Nephron (organoid): ENCODE measurements around the gene P2RY8.
"Not testable (repeated sequence)": the region's sequence is repeated elsewhere in the genome, so short reads cannot be mapped to it uniquely, and the experiment has no call there.

Experiments
- H3K27ac Mint-ChIP-seq, 3 experiments: 2 replicates each; pipeline ENCODE4 v1.8.0; 2020; ENCODE audit warnings: mixed read lengths in 3 of 3, mild to moderate bottlenecking in 2 of 3, moderate library complexity in 1 of 3
- H3K27me3 Mint-ChIP-seq: 2 replicates; pipeline ENCODE4 v1.8.0; 2021; ENCODE audit warnings: low read depth, mild to moderate bottlenecking, moderate library complexity, mixed read lengths
- H3K36me3 Mint-ChIP-seq: 2 replicates; pipeline ENCODE4 v1.8.0; 2020; ENCODE audit warnings: low read depth, mixed read lengths
- H3K4me1 Mint-ChIP-seq: 2 replicates; pipeline ENCODE4 v1.8.0; 2020; ENCODE audit warnings: mixed read lengths
- H3K4me3 Mint-ChIP-seq, 3 experiments: 2 replicates each; pipeline ENCODE4 v1.8.0; 2020; ENCODE audit warnings: mild to moderate bottlenecking in 3 of 3, mixed read lengths in 3 of 3, moderate library complexity in 2 of 3
- H3K9me3 Mint-ChIP-seq: 2 replicates; pipeline ENCODE4 v1.8.0; 2020; ENCODE audit warnings: mixed read lengths
- TF ChIP-seq, protein P1 (sequence below), 3 experiments: fragments of 200-600 bp; sonication (generic); IDR thresholded peaks; one replicate each; pipeline ENCODE4 v1.5.0; 2021; ENCODE audit warnings: antibody characterized with exemption in 3 of 3; ENCODE audit not compliant: unreplicated experiment in 3 of 3

P2RY8 gene

DNA sequence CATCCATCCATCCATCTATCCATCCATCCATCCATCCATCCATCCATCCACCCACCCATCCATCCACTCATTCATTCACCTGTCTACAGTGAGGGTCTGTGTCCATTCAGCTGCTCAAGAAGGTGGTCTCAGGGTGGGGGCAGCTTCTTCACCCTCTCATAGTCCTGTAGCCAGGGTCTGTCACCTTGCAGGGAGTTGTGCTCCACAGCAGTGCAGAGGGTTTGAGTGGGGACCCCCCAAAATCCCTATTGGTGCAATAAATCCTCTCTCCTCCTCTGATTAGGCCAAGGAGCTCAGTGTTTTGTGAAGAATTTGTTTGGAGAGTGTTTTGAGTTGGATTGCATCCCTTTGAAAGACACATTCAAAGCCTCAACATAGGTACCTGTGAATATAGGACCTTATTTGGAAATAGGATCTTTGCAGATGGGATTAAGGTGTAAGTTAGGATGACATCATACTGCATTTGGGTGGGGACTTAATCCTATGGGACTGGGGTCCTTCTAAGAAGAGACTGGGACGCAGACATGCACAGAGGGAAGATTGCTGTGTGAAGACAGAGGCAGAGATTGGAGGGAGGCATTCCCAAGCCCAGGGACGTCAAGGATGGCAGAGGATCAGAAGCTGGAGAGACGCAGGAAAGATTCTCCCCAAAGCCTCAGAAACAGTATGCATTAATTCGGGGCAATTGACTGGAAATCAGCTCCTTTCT, 12.0 kb downstream of the P2RY8 start:
- no peaks in the 10 kb centered on the region for H3K36me3 Mint-ChIP-seq
- no peak overlapping the region for H3K27ac Mint-ChIP-seq
- H3K9me3 Mint-ChIP-seq = peaks cover 9% of the 10 kb centered on the region
- no peak overlapping the region for H3K4me3 Mint-ChIP-seq
- TF ChIP-seq, protein P1, sequence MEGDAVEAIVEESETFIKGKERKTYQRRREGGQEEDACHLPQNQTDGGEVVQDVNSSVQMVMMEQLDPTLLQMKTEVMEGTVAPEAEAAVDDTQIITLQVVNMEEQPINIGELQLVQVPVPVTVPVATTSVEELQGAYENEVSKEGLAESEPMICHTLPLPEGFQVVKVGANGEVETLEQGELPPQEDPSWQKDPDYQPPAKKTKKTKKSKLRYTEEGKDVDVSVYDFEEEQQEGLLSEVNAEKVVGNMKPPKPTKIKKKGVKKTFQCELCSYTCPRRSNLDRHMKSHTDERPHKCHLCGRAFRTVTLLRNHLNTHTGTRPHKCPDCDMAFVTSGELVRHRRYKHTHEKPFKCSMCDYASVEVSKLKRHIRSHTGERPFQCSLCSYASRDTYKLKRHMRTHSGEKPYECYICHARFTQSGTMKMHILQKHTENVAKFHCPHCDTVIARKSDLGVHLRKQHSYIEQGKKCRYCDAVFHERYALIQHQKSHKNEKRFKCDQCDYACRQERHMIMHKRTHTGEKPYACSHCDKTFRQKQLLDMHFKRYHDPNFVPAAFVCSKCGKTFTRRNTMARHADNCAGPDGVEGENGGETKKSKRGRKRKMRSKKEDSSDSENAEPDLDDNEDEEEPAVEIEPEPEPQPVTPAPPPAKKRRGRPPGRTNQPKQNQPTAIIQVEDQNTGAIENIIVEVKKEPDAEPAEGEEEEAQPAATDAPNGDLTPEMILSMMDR (IDR thresholded peaks at IDR 0.05; ENCODE audit: unreplicated experiment in 3 of 3) = no peak
- H3K27me3 Mint-ChIP-seq = no peaks in the 10 kb centered on the region
- no peaks in the 10 kb centered on the region for H3K4me1 Mint-ChIP-seq

DNA sequence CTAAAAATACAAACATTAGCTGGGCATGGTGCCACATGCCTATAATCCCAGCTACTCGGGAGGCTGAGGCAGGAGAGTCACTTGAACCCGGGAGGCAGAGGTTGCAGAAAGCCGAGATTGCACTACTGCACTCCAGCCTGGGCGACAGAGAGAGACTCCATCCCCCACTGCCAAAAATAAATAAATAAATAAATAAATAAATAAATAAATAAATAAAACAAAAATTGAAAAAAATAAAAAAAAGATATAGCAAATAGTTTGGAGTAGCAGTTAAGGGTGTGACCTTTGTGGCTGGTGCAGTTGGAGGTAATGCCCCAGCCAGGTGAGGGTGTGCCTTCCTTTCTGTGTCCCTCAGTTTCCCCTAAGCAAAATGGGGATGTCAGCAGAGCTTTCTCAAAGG, 14.1 kb downstream of the P2RY8 start:
- H3K9me3 Mint-ChIP-seq = peaks cover 24% of the 10 kb centered on the region
- not testable (repeated sequence) for H3K36me3 Mint-ChIP-seq, H3K4me1 Mint-ChIP-seq, H3K27me3 Mint-ChIP-seq, H3K27ac Mint-ChIP-seq, H3K4me3 Mint-ChIP-seq

DNA sequence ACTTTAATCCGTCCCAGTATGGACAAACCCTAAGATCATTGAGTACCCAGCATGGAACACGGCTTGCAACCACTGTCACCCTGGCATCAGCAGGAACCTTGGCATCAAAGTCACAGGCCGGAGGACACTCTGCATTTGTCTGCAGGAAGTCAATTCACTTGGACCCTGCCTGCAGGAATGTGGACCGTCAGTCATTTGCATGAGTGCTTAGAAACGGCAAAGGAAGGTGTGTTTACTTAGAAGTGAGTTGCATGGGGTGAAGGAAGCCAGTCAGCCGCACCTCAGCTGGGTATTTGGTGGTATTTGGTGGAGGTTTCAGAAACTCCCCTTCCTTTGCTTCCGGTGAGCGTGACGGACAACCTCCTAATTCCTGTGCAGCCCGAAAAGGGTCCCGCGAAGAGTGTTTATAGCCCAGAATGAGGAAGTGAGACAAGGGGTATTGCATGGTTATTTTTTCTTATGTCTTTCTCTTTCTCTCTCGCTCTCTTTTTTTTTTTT, 15.5 kb downstream of the P2RY8 start:
- Mint-ChIP-seq H3K9me3 (peaks cover 28% of the 10 kb centered on the region), H3K4me3 (no peak overlapping the region), H3K36me3 (no peaks in the 10 kb centered on the region), H3K27ac (no peak overlapping the region), H3K27me3 (no peaks in the 10 kb centered on the region), H3K4me1 (no peaks in the 10 kb centered on the region)
- TF ChIP-seq, protein P1 (IDR thresholded peaks at IDR 0.05; ENCODE audit: unreplicated experiment in 3 of 3) = no peak

DNA sequence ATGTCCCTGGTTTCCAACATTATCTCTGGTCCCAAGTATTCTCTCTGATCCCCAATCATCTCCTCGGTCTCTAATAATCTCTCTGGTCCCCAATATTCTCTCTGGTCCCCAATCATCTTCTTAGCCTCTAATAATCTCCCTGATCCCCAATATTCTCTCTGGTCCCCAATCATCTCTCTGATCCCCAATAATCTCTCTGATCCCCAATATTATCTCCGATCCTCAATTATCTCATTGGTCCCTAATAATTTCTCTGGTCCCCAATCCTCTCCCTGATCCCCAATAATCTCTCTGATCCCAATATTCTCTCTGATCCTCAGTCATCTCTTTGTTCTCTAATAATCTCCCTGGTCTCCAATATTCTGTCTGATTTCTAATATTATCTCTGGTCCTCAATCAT, 16.6 kb downstream of the P2RY8 start:
- Mint-ChIP-seq H3K36me3 (no peaks in the 10 kb centered on the region), H3K27me3 (no peaks in the 10 kb centered on the region)

DNA sequence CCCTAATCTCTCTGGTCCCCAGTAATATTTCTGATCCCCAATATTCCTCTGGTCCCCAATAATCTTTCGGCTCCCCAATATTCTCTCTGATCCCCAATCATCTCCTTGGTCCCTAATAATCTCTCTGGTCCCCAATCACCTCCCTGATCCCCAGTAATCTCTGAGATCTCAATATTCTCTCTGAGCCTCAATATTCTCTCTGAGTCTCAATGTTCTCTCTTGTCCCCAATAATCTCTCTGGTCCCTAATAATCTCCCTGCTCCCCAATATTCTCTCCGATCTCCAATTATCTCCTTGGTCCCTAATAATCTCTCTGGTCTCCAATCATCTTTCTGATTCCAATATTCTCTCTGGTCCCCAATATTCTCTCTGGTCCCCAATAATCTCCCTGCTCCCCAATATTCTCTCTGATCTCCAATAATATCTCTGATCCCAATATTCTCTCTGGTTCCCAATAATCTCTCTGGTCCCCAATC, 17.9 kb downstream of the P2RY8 start:
- Mint-ChIP-seq H3K27ac (no peak overlapping the region), H3K9me3 (peaks cover 28% of the 10 kb centered on the region), H3K4me1 (no peaks in the 10 kb centered on the region), H3K4me3 (no peak overlapping the region), H3K36me3 (no peaks in the 10 kb centered on the region), H3K27me3 (peaks cover 1% of the 10 kb centered on the region)
- TF ChIP-seq, protein P1 (IDR thresholded peaks at IDR 0.05; ENCODE audit: unreplicated experiment in 3 of 3) = no peak

More for the DNA sequence above, 16.6 kb downstream of the P2RY8 start:
- peaks cover 28% of the 10 kb centered on the region for H3K9me3 Mint-ChIP-seq
- no peak overlapping the region for H3K4me3 Mint-ChIP-seq
- H3K4me1 Mint-ChIP-seq = no peaks in the 10 kb centered on the region
- TF ChIP-seq, protein P1 (IDR thresholded peaks at IDR 0.05; ENCODE audit: unreplicated experiment in 3 of 3) = no peak
- H3K27ac Mint-ChIP-seq = no peak overlapping the region

DNA sequence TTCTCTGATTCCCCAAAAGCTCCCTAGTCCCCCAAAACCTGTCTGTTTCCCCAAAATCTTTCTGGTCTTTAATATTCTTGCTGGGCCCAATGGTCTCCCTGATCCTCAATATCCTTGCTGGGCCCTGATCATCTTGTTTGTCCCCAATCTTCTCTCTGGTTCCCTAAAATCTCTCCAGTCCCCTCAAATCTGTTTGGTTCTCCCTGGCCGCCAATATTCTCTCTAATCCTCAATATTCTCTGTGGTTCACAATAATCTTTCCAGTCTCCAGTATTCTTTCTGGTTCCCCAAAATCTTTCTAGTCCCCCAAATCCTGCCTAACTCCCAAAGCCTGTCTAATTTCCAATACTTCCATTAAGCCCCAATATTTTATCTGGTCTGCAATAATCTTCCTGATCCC, 18.5 kb downstream of the P2RY8 start:
- Mint-ChIP-seq H3K36me3 (no peaks in the 10 kb centered on the region), H3K4me1 (no peaks in the 10 kb centered on the region), H3K9me3 (peaks cover 28% of the 10 kb centered on the region), H3K27ac (no peak overlapping the region), H3K27me3 (peaks cover 6% of the 10 kb centered on the region), H3K4me3 (no peak overlapping the region)
- TF ChIP-seq, protein P1 (IDR thresholded peaks at IDR 0.05; ENCODE audit: unreplicated experiment in 3 of 3) = no peak
